HEK293 (cell line): ENCODE data around the gene TCEA2.

Source experiments
- EGR2 ChIP-seq: fragments of 450-650 bp; formaldehyde crosslinking; IDR thresholded peaks from 2 replicates; pipeline ENCODE4 v1.5.1; 2016; ENCODE audit warnings: low read depth, missing biosample characterization, missing genetic modification characterization
- GLIS2 ChIP-seq: fragments of 450-650 bp; formaldehyde crosslinking; IDR thresholded peaks from 2 replicates; pipeline ENCODE4 v1.5.1; 2016; ENCODE audit warnings: missing biosample characterization, missing genetic modification characterization
- KLF7 ChIP-seq: fragments of 450-650 bp; formaldehyde crosslinking; IDR thresholded peaks from 2 replicates; pipeline ENCODE4 v1.5.1; 2016; ENCODE audit warnings: missing biosample characterization, missing genetic modification characterization, borderline replicate concordance
- KLF8 ChIP-seq: fragments of 450-650 bp; formaldehyde crosslinking; IDR thresholded peaks from 2 replicates; pipeline ENCODE4 v1.5.1; 2016; ENCODE audit warnings: missing biosample characterization, missing genetic modification characterization
- SCRT2 ChIP-seq: fragments of 450-650 bp; formaldehyde crosslinking; IDR thresholded peaks from 2 replicates; pipeline ENCODE4 v1.5.1; 2016; ENCODE audit warnings: missing biosample characterization, missing genetic modification characterization
- SP3 ChIP-seq: fragments of 450-650 bp; formaldehyde crosslinking; IDR thresholded peaks from 2 replicates; pipeline ENCODE4 v1.5.1; 2016; ENCODE audit warnings: missing biosample characterization, missing genetic modification characterization
- SP7 ChIP-seq: fragments of 450-650 bp; formaldehyde crosslinking; IDR thresholded peaks from 2 replicates; pipeline ENCODE4 v1.5.1; 2016; ENCODE audit warnings: missing biosample characterization, missing genetic modification characterization
- ZBTB21 ChIP-seq: fragments of 450-650 bp; formaldehyde crosslinking; IDR thresholded peaks from 2 replicates; pipeline ENCODE4 v1.5.1; 2017; ENCODE audit warnings: missing biosample characterization, missing genetic modification characterization
- ZBTB48 ChIP-seq: fragments of 450-650 bp; formaldehyde crosslinking; IDR thresholded peaks from 2 replicates; pipeline ENCODE4 v1.5.1; 2016; ENCODE audit warnings: missing biosample characterization, missing genetic modification characterization
- ZFP37 ChIP-seq: fragments of 450-650 bp; formaldehyde crosslinking; IDR thresholded peaks from 2 replicates; pipeline ENCODE4 v1.5.1; 2016; ENCODE audit warnings: missing biosample characterization, missing genetic modification characterization
- ZIC2 ChIP-seq: fragments of 450-650 bp; formaldehyde crosslinking; IDR thresholded peaks from 2 replicates; pipeline ENCODE4 v1.5.1; 2016; ENCODE audit warnings: missing biosample characterization, missing genetic modification characterization
- ZNF121 ChIP-seq: fragments of 450-650 bp; formaldehyde crosslinking; IDR thresholded peaks from 2 replicates; pipeline ENCODE4 v1.5.1; 2016; ENCODE audit warnings: missing biosample characterization, missing genetic modification characterization
- ZNF138 ChIP-seq: fragments of 450-650 bp; formaldehyde crosslinking; IDR thresholded peaks from 2 replicates; pipeline ENCODE4 v1.5.1; 2016; ENCODE audit warnings: missing biosample characterization, missing genetic modification characterization, borderline replicate concordance
- ZNF202 ChIP-seq: fragments of 450-650 bp; formaldehyde crosslinking; IDR thresholded peaks from 2 replicates; pipeline ENCODE4 v1.5.1; 2016; ENCODE audit warnings: missing biosample characterization, missing genetic modification characterization, borderline replicate concordance
- ZNF335 ChIP-seq: fragments of 450-650 bp; formaldehyde crosslinking; conservative IDR thresholded peaks from 2 replicates; pipeline ENCODE4 v1.5.1; 2016; ENCODE audit warnings: missing biosample characterization, missing genetic modification characterization
- ZNF654 ChIP-seq: fragments of 450-650 bp; formaldehyde crosslinking; IDR thresholded peaks from 2 replicates; pipeline ENCODE4 v1.5.1; 2016; ENCODE audit warnings: low read depth, missing biosample characterization, missing genetic modification characterization
- ZNF707 ChIP-seq: fragments of 450-650 bp; formaldehyde crosslinking; IDR thresholded peaks from 2 replicates; pipeline ENCODE4 v1.5.1; 2016; ENCODE audit warnings: missing biosample characterization, missing genetic modification characterization
- ZXDB ChIP-seq: fragments of 450-650 bp; formaldehyde crosslinking; IDR thresholded peaks from 2 replicates; pipeline ENCODE4 v1.5.1; 2016; ENCODE audit warnings: missing biosample characterization, missing genetic modification characterization
- TF ChIP-seq, protein P1 (sequence below): fragments of 450-650 bp; formaldehyde crosslinking; IDR thresholded peaks from 2 replicates; pipeline ENCODE4 v1.5.1; 2016; ENCODE audit warnings: missing biosample characterization, missing genetic modification characterization
- TF ChIP-seq, protein P2 (sequence below): fragments of 450-650 bp; formaldehyde crosslinking; IDR thresholded peaks from 2 replicates; pipeline ENCODE4 v1.5.1; 2016; ENCODE audit warnings: missing biosample characterization, missing genetic modification characterization
- TF ChIP-seq, protein P3 (sequence below): fragments of 450-650 bp; formaldehyde crosslinking; IDR thresholded peaks from 2 replicates; pipeline ENCODE4 v1.5.1; 2016; ENCODE audit warnings: missing biosample characterization, missing genetic modification characterization
- TF ChIP-seq, protein P4 (sequence below): fragments of 450-650 bp; formaldehyde crosslinking; IDR thresholded peaks from 2 replicates; pipeline ENCODE4; 2016; ENCODE audit warnings: missing biosample characterization, missing genetic modification characterization
- TF ChIP-seq, protein P5 (sequence below): fragments of 450-650 bp; formaldehyde crosslinking; optimal IDR thresholded peaks from 2 replicates; pipeline ENCODE3; 2016; ENCODE audit warnings: missing biosample characterization, mild to moderate bottlenecking, missing genetic modification characterization
- TF ChIP-seq, protein P6 (sequence below): fragments of 450-650 bp; formaldehyde crosslinking; IDR thresholded peaks from 2 replicates; pipeline ENCODE4 v1.5.1; 2016; ENCODE audit warnings: missing biosample characterization, missing genetic modification characterization
- TF ChIP-seq, protein P7 (sequence below): fragments of 450-650 bp; formaldehyde crosslinking; IDR thresholded peaks from 2 replicates; pipeline ENCODE4 v1.5.1; 2016; ENCODE audit warnings: missing biosample characterization, missing genetic modification characterization

The TCEA2 gene

DNA sequence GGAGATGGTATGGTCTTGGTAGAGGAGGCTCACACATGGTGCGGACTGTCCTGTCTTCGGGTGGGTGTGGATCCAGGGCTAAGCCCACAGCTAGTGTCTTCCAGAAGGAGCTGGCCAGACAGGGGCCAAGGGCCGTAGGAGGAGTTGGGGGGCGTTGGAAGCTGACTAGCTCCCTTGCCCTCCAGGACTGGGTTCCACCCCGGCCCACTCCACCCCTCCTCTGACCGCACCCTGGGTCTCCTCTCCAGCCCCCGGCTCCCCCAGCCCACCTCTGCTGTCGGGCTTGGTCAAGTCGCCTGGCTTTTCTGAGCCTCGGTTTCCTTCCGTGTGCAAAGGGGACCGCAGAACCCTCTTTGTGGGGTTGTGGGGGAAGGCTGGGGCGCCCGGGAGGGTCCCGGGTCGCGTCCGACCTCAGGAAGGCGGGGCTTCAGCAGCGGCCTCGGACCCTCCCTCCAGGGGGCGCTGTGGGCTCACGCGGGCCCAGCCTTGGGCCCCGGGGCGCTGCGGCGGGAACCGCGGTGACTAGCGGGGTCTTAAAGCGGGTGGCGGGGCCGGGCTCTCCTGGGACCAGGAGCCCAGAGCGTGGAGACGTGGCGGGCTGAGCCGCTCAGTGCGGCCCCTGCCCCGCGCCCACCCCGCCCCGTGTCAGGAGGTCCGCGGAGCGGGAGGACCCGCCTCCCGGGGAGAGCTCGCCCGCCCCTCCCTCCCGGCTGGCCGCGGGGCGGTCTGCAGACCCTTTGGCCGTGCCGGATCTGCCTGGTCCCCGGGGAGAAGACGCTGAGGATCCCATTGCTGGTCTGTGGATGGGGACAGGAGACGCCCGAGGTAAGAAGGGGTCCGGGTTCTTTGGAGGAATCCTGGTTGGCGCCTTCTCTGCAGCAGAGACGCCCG, 39.0 kb downstream of the TCEA2 start (continued):
- TF ChIP-seq, protein P1, sequence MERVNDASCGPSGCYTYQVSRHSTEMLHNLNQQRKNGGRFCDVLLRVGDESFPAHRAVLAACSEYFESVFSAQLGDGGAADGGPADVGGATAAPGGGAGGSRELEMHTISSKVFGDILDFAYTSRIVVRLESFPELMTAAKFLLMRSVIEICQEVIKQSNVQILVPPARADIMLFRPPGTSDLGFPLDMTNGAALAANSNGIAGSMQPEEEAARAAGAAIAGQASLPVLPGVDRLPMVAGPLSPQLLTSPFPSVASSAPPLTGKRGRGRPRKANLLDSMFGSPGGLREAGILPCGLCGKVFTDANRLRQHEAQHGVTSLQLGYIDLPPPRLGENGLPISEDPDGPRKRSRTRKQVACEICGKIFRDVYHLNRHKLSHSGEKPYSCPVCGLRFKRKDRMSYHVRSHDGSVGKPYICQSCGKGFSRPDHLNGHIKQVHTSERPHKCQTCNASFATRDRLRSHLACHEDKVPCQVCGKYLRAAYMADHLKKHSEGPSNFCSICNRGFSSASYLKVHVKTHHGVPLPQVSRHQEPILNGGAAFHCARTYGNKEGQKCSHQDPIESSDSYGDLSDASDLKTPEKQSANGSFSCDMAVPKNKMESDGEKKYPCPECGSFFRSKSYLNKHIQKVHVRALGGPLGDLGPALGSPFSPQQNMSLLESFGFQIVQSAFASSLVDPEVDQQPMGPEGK (tag by site-specific recombination), result peak; percentile 76
- TF ChIP-seq ZNF138 (tag by site-specific recombination), result no peak
- TF ChIP-seq, protein P2, sequence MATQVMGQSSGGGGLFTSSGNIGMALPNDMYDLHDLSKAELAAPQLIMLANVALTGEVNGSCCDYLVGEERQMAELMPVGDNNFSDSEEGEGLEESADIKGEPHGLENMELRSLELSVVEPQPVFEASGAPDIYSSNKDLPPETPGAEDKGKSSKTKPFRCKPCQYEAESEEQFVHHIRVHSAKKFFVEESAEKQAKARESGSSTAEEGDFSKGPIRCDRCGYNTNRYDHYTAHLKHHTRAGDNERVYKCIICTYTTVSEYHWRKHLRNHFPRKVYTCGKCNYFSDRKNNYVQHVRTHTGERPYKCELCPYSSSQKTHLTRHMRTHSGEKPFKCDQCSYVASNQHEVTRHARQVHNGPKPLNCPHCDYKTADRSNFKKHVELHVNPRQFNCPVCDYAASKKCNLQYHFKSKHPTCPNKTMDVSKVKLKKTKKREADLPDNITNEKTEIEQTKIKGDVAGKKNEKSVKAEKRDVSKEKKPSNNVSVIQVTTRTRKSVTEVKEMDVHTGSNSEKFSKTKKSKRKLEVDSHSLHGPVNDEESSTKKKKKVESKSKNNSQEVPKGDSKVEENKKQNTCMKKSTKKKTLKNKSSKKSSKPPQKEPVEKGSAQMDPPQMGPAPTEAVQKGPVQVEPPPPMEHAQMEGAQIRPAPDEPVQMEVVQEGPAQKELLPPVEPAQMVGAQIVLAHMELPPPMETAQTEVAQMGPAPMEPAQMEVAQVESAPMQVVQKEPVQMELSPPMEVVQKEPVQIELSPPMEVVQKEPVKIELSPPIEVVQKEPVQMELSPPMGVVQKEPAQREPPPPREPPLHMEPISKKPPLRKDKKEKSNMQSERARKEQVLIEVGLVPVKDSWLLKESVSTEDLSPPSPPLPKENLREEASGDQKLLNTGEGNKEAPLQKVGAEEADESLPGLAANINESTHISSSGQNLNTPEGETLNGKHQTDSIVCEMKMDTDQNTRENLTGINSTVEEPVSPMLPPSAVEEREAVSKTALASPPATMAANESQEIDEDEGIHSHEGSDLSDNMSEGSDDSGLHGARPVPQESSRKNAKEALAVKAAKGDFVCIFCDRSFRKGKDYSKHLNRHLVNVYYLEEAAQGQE (tag by site-specific recombination), result no peak
- no peak for TF ChIP-seq ZBTB48 (tag by site-specific recombination)
- 0 out of 2 replicates have a peak, but pooled peaks have one; percentile 53 for TF ChIP-seq GLIS2 (tag by site-specific recombination)
- TF ChIP-seq KLF8 (tag by site-specific recombination), result peak; percentile 84; the same call in 1 of the 2 replicates
- TF ChIP-seq SP7 (tag by site-specific recombination), result peak; percentile 36; the same call in 1 of the 2 replicates
- TF ChIP-seq ZNF335 (tag by site-specific recombination), result peak; percentile 81
- peak; percentile 63; the same call in 1 of the 2 replicates for TF ChIP-seq SP3 (tag by site-specific recombination)
- TF ChIP-seq ZNF707 (tag by site-specific recombination), result no peak
- TF ChIP-seq KLF7, result no peak
- TF ChIP-seq, protein P3, sequence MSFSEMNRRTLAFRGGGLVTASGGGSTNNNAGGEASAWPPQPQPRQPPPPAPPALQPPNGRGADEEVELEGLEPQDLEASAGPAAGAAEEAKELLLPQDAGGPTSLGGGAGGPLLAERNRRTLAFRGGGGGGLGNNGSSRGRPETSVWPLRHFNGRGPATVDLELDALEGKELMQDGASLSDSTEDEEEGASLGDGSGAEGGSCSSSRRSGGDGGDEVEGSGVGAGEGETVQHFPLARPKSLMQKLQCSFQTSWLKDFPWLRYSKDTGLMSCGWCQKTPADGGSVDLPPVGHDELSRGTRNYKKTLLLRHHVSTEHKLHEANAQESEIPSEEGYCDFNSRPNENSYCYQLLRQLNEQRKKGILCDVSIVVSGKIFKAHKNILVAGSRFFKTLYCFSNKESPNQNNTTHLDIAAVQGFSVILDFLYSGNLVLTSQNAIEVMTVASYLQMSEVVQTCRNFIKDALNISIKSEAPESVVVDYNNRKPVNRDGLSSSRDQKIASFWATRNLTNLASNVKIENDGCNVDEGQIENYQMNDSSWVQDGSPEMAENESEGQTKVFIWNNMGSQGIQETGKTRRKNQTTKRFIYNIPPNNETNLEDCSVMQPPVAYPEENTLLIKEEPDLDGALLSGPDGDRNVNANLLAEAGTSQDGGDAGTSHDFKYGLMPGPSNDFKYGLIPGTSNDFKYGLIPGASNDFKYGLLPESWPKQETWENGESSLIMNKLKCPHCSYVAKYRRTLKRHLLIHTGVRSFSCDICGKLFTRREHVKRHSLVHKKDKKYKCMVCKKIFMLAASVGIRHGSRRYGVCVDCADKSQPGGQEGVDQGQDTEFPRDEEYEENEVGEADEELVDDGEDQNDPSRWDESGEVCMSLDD (tag by site-specific recombination), result peak; percentile 71; the same call in 1 of the 2 replicates
- no peak for TF ChIP-seq ZNF654 (tag by site-specific recombination)
- 0 out of 2 replicates have a peak, but pooled peaks have one; percentile 28 for TF ChIP-seq ZIC2
- no peak for TF ChIP-seq ZBTB21 (tag by site-specific recombination)
- TF ChIP-seq SCRT2 (tag by site-specific recombination), result no peak
- TF ChIP-seq, protein P4, sequence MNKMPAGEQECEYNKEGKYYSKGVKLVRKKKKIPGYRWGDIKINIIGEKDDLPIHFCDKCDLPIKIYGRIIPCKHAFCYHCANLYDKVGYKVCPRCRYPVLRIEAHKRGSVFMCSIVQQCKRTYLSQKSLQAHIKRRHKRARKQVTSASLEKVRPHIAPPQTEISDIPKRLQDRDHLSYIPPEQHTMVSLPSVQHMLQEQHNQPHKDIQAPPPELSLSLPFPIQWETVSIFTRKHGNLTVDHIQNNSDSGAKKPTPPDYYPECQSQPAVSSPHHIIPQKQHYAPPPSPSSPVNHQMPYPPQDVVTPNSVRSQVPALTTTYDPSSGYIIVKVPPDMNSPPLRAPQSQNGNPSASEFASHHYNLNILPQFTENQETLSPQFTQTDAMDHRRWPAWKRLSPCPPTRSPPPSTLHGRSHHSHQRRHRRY, result no peak
- TF ChIP-seq, protein P5, sequence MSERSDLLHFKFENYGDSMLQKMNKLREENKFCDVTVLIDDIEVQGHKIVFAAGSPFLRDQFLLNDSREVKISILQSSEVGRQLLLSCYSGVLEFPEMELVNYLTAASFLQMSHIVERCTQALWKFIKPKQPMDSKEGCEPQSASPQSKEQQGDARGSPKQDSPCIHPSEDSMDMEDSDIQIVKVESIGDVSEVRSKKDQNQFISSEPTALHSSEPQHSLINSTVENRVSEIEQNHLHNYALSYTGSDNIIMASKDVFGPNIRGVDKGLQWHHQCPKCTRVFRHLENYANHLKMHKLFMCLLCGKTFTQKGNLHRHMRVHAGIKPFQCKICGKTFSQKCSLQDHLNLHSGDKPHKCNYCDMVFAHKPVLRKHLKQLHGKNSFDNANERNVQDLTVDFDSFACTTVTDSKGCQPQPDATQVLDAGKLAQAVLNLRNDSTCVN, result peak; percentile 62
- TF ChIP-seq, protein P6, sequence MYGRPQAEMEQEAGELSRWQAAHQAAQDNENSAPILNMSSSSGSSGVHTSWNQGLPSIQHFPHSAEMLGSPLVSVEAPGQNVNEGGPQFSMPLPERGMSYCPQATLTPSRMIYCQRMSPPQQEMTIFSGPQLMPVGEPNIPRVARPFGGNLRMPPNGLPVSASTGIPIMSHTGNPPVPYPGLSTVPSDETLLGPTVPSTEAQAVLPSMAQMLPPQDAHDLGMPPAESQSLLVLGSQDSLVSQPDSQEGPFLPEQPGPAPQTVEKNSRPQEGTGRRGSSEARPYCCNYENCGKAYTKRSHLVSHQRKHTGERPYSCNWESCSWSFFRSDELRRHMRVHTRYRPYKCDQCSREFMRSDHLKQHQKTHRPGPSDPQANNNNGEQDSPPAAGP (tag by site-specific recombination), result peak; percentile 41; the same call in 1 of the 2 replicates
- TF ChIP-seq ZNF121, result peak; percentile 46; the same call in 1 of the 2 replicates
- no peak for TF ChIP-seq ZNF202
- TF ChIP-seq ZFP37 (tag by site-specific recombination), result no peak
- peak; percentile 17; the same call in 1 of the 2 replicates for TF ChIP-seq EGR2 (tag by site-specific recombination)
- TF ChIP-seq, protein P7, sequence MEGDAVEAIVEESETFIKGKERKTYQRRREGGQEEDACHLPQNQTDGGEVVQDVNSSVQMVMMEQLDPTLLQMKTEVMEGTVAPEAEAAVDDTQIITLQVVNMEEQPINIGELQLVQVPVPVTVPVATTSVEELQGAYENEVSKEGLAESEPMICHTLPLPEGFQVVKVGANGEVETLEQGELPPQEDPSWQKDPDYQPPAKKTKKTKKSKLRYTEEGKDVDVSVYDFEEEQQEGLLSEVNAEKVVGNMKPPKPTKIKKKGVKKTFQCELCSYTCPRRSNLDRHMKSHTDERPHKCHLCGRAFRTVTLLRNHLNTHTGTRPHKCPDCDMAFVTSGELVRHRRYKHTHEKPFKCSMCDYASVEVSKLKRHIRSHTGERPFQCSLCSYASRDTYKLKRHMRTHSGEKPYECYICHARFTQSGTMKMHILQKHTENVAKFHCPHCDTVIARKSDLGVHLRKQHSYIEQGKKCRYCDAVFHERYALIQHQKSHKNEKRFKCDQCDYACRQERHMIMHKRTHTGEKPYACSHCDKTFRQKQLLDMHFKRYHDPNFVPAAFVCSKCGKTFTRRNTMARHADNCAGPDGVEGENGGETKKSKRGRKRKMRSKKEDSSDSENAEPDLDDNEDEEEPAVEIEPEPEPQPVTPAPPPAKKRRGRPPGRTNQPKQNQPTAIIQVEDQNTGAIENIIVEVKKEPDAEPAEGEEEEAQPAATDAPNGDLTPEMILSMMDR (tag by site-specific recombination), result peak; percentile 91
- 0 out of 2 replicates have a peak, but pooled peaks have one; percentile 33 for TF ChIP-seq ZXDB (tag by site-specific recombination)
